Loucy (cell line): ENCODE measurements around the gene DOCK6.

Experiments used
- CTCF ChIP-seq: fragments of 200-600 bp; sonication (generic); conservative IDR thresholded peaks from 2 replicates; pipeline ENCODE4 v1.5.1; 2014; ENCODE audit warnings: mild to moderate bottlenecking, antibody characterized with exemption, low read length
- EZH2phosphoT487 ChIP-seq: fragments of 200-600 bp; IDR thresholded peaks from 2 replicates; pipeline ENCODE4 v1.6.1; 2018; ENCODE audit warnings: antibody characterized with exemption, mild to moderate bottlenecking, moderate library complexity, borderline replicate concordance

GRCh38 chr19:11267316-11268085 is 5.2 kb upstream of the DOCK6 start:
- TF ChIP-seq CTCF (no peak), EZH2phosphoT487 (no peak)
